ENCODE data around the gene SFTPA1. TPM values are rescaled to one million over a fixed set of nuclear protein-coding genes. Genes with fewer than 3 reads are reported as not detected.

Gene SFTPA1
- total and polyA plus RNA-seq, 2 of the 13 experiments (the other 11 are each of a cell fraction or from before 2014, with no cell fraction given): not detected

DNA sequence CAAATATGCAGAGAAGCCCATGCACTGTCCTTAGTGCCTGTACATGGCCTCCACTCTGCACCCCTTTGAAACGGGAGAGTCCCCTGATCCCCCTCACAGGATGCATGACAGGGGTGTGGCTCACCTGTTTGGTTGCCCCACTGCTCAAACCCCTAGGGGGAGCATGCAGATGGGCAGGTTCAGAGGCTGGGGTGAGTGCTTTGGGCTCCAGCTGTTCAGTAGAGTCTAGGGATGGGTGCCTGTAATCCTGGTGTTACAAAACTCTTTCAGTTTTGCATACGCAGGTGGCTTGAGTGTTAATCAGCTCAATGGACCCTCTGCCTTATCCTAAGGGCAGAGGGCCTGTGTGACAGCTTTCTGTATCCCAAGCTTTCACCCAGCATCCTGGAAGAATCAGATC, 7.8 kb upstream of the SFTPA1 start:
- H3K9ac ChIP-seq (ENCODE audit: insufficient read depth, low read depth, low read length): no peak overlapping the region
- no peaks in the 10 kb centered on the region for H3K36me3 ChIP-seq (replicated peaks in 1 of 2; ENCODE audit: control insufficient read depth in 1 of 2, insufficient read depth in 2 of 2, low read length in 2 of 2)
- intact Hi-C loops (cut with micrococcal nuclease; ENCODE audit: unreplicated experiment) (no loop called here), in situ Hi-C loops (cut with HindIII; ENCODE audit: extremely low pct_ligation_motif_present, low pct_unique_long_range_greater_than_20kb) (no loop called here)
- no peak overlapping the region for H3K4me2 ChIP-seq (ENCODE audit: low read depth, low read length)
- no peak for DNase-seq (ENCODE audit: low spot score)
- no peaks in the 10 kb centered on the region for H3K9me3 ChIP-seq (ENCODE audit: low read length)
- TF ChIP-seq, protein P1, sequence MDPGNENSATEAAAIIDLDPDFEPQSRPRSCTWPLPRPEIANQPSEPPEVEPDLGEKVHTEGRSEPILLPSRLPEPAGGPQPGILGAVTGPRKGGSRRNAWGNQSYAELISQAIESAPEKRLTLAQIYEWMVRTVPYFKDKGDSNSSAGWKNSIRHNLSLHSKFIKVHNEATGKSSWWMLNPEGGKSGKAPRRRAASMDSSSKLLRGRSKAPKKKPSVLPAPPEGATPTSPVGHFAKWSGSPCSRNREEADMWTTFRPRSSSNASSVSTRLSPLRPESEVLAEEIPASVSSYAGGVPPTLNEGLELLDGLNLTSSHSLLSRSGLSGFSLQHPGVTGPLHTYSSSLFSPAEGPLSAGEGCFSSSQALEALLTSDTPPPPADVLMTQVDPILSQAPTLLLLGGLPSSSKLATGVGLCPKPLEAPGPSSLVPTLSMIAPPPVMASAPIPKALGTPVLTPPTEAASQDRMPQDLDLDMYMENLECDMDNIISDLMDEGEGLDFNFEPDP (CRISPR knock-in tag; conservative IDR thresholded peaks at IDR 0.05): no peak
- TF ChIP-seq, protein P2, sequence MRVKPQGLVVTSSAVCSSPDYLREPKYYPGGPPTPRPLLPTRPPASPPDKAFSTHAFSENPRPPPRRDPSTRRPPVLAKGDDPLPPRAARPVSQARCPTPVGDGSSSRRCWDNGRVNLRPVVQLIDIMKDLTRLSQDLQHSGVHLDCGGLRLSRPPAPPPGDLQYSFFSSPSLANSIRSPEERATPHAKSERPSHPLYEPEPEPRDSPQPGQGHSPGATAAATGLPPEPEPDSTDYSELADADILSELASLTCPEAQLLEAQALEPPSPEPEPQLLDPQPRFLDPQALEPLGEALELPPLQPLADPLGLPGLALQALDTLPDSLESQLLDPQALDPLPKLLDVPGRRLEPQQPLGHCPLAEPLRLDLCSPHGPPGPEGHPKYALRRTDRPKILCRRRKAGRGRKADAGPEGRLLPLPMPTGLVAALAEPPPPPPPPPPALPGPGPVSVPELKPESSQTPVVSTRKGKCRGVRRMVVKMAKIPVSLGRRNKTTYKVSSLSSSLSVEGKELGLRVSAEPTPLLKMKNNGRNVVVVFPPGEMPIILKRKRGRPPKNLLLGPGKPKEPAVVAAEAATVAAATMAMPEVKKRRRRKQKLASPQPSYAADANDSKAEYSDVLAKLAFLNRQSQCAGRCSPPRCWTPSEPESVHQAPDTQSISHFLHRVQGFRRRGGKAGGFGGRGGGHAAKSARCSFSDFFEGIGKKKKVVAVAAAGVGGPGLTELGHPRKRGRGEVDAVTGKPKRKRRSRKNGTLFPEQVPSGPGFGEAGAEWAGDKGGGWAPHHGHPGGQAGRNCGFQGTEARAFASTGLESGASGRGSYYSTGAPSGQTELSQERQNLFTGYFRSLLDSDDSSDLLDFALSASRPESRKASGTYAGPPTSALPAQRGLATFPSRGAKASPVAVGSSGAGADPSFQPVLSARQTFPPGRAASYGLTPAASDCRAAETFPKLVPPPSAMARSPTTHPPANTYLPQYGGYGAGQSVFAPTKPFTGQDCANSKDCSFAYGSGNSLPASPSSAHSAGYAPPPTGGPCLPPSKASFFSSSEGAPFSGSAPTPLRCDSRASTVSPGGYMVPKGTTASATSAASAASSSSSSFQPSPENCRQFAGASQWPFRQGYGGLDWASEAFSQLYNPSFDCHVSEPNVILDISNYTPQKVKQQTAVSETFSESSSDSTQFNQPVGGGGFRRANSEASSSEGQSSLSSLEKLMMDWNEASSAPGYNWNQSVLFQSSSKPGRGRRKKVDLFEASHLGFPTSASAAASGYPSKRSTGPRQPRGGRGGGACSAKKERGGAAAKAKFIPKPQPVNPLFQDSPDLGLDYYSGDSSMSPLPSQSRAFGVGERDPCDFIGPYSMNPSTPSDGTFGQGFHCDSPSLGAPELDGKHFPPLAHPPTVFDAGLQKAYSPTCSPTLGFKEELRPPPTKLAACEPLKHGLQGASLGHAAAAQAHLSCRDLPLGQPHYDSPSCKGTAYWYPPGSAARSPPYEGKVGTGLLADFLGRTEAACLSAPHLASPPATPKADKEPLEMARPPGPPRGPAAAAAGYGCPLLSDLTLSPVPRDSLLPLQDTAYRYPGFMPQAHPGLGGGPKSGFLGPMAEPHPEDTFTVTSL (CRISPR knock-in tag; IDR thresholded peaks at IDR 0.05; ENCODE audit: borderline replicate concordance): no peak
- TF ChIP-seq NFIB (CRISPR knock-in tag; IDR thresholded peaks at IDR 0.05; ENCODE audit: borderline replicate concordance) (no peak), PITX1 (CRISPR knock-in tag; IDR thresholded peaks at IDR 0.05) (no peak)
- ChIA-PET CTCF (ENCODE audit: low intra/inter-chr PET ratio, low total read pairs) (no interaction called here), POLR2A (no interaction called here)
- no TSS peak for BruUV-seq (replicated peaks)
- H3K27me3 ChIP-seq (ENCODE audit: control insufficient read depth in 1 of 2, insufficient read depth in 2 of 2, low read length in 2 of 2): peaks cover 0 to 2% of the 10 kb centered on the region in 2 experiments; a peak in 1 of 5 replicates
- no peaks in the 10 kb centered on the region for H3K4me1 ChIP-seq (ENCODE audit: insufficient read depth, low read length)
- no peak overlapping the region for H2AFZ ChIP-seq (ENCODE audit: low read length)
- H3K27ac ChIP-seq (ENCODE audit: extremely low read length, insufficient read depth, low read length): no peak overlapping the region
- FAIRE-seq: no peak
- H3K79me2 ChIP-seq (ENCODE audit: insufficient read depth, low read length): no peaks in the 10 kb centered on the region
- no peaks in the 10 kb centered on the region for H4K20me1 ChIP-seq (ENCODE audit: insufficient read depth, low read length)
- 0% methylated on average over 1 of the region's 2 CpGs for WGBS (ENCODE audit: low lambda C conversion rate)
- ATAC-seq: no peak
- H3K4me3 ChIP-seq (replicated peaks in 1 of 3; ENCODE audit: insufficient read depth in 1 of 3, low read depth in 2 of 3, low read length in 3 of 3): no peak overlapping the region
